ENCODE results near the gene CYTH4.
A peak's percentile ranks its signal among the peaks of the same experiment; 100 is the strongest.
"Not testable (repeated sequence)": the region's sequence is repeated elsewhere in the genome, so short reads cannot be mapped to it uniquely, and the experiment has no call there.

The CYTH4 gene

GRCh38 chr22:37249986-37250385 is 32.3 kb upstream of the CYTH4 start:
- DNase-seq (ENCODE audit: low spot score): peak; percentile 6

- DNase-seq (ENCODE audit: low spot score): not testable (repeated sequence)
Measured at GRCh38 chr22:37251836-37252235, 30.5 kb upstream of the CYTH4 start.

- DNase-seq (ENCODE audit: low spot score): peak; percentile 17
Measured at GRCh38 chr22:37253126-37253660, 29.1 kb upstream of the CYTH4 start.

- DNase-seq (ENCODE audit: low spot score): no peak
Measured at GRCh38 chr22:37254209-37254866, 28.0 kb upstream of the CYTH4 start.

GRCh38 chr22:37254867-37255233 is 27.5 kb upstream of the CYTH4 start:
- DNase-seq (ENCODE audit: low spot score): no peak

- DNase-seq (ENCODE audit: low spot score): no peak
Measured at GRCh38 chr22:37255558-37256006, 26.7 kb upstream of the CYTH4 start.

GRCh38 chr22:37256075-37256726 is 26.1 kb upstream of the CYTH4 start:
- DNase-seq (ENCODE audit: low spot score): peak; percentile 15

- no peak for DNase-seq (ENCODE audit: low spot score)
Measured at GRCh38 chr22:37258005-37258752, 24.1 kb upstream of the CYTH4 start.

- no peak for DNase-seq (ENCODE audit: low spot score)
Measured at GRCh38 chr22:37258753-37259401, 23.4 kb upstream of the CYTH4 start.

GRCh38 chr22:37259540-37260029 is 22.7 kb upstream of the CYTH4 start:
- peak; percentile 62 for DNase-seq (ENCODE audit: low spot score)

- no peak for DNase-seq (ENCODE audit: low spot score)
Measured at GRCh38 chr22:37260155-37260795, 22.0 kb upstream of the CYTH4 start.

GRCh38 chr22:37260901-37261336 is 21.4 kb upstream of the CYTH4 start:
- DNase-seq (ENCODE audit: low spot score): peak; percentile 84

- DNase-seq (ENCODE audit: low spot score): no peak
Measured at GRCh38 chr22:37262346-37262745, 20.0 kb upstream of the CYTH4 start.

GRCh38 chr22:37263966-37264887 is 18.1 kb upstream of the CYTH4 start:
- DNase-seq (ENCODE audit: low spot score): no peak

GRCh38 chr22:37266581-37267134 is 15.7 kb upstream of the CYTH4 start:
- no peak for DNase-seq (ENCODE audit: low spot score)

GRCh38 chr22:37267135-37267587 is 15.1 kb upstream of the CYTH4 start:
- DNase-seq (ENCODE audit: low spot score): peak; percentile 86

- no peak for DNase-seq (ENCODE audit: low spot score)
Measured at GRCh38 chr22:37267661-37268413, 14.5 kb upstream of the CYTH4 start.

GRCh38 chr22:37269936-37270678 is 12.2 kb upstream of the CYTH4 start:
- no peak for DNase-seq (ENCODE audit: low spot score)
